IPS-NIHi7 (cell line): ENCODE data around the gene RPIA.
A peak's percentile ranks its signal among the peaks of the same experiment; 100 is the strongest.
"Not testable (repeated sequence)": the region's sequence is repeated elsewhere in the genome, so short reads cannot be mapped to it uniquely, and the experiment has no call there.

ENCODE experiments used
- DNase-seq: peaks from one replicate; pipeline ENCODE4 v3.0.0; 2012; ENCODE audit warnings: mixed read lengths; ENCODE audit errors: extremely low spot score

The RPIA gene

GRCh38 chr2:88691339-88692183, at the start of gene RPIA:
Gene RPIA (plus strand): TSS chr2:88691673. CDS start chr2:88691699, 26 bp downstream.
- peak; percentile 99 for DNase-seq

GRCh38 chr2:88642278-88642677, 49.2 kb upstream of the RPIA start:
- no peak for DNase-seq

- not testable (repeated sequence) for DNase-seq
Observed at GRCh38 chr2:88645291-88645882, 46.1 kb upstream of the RPIA start.

GRCh38 chr2:88651646-88652045, 39.8 kb upstream of the RPIA start:
- no peak for DNase-seq

- DNase-seq = no peak
Observed at GRCh38 chr2:88654714-88655113, 36.8 kb upstream of the RPIA start.

- no peak for DNase-seq
Observed at GRCh38 chr2:88656690-88657089, 34.8 kb upstream of the RPIA start.

GRCh38 chr2:88657131-88657530, 34.3 kb upstream of the RPIA start:
- DNase-seq = no peak

GRCh38 chr2:88658326-88658725, 33.1 kb upstream of the RPIA start:
- no peak for DNase-seq

- DNase-seq = no peak
Observed at GRCh38 chr2:88658881-88659537, 32.5 kb upstream of the RPIA start.

GRCh38 chr2:88659538-88659915, 31.9 kb upstream of the RPIA start:
- DNase-seq = peak; percentile 23

- no peak for DNase-seq
Observed at GRCh38 chr2:88660622-88661021, 30.9 kb upstream of the RPIA start.

GRCh38 chr2:88666576-88666975, 24.9 kb upstream of the RPIA start:
- DNase-seq = peak; percentile 30

GRCh38 chr2:88667219-88667618, 24.3 kb upstream of the RPIA start:
- no peak for DNase-seq

- DNase-seq = no peak
Observed at GRCh38 chr2:88668862-88669261, 22.6 kb upstream of the RPIA start.

GRCh38 chr2:88669482-88670214, 21.8 kb upstream of the RPIA start:
- DNase-seq = peak; percentile 72

GRCh38 chr2:88671786-88672427, 19.6 kb upstream of the RPIA start:
- peak; percentile 69 for DNase-seq

- no peak for DNase-seq
Observed at GRCh38 chr2:88673363-88673762, 18.1 kb upstream of the RPIA start.

GRCh38 chr2:88680266-88680902, 11.1 kb upstream of the RPIA start:
- DNase-seq = no peak

GRCh38 chr2:88680916-88681315, 10.6 kb upstream of the RPIA start:
- DNase-seq = no peak

- no peak for DNase-seq
Observed at GRCh38 chr2:88683160-88684021, 8.1 kb upstream of the RPIA start.
